H9 (cell line): Measurements from ENCODE around the gene ARFGAP2. TPM values are rescaled to one million over a fixed set of nuclear protein-coding genes. Genes with fewer than 3 reads are reported as not detected.

Source experiments
- DNase-seq: peaks from one replicate; pipeline ENCODE4 v3.0.0-alpha.2; 2017
- H2AFZ ChIP-seq: one replicate; pipeline ENCODE4 v1.6.1; 2013; ENCODE audit warnings: mild to moderate bottlenecking, low read length, control low read depth, moderate library complexity
- H2AK5ac ChIP-seq: 2 replicates; pipeline ENCODE4 v1.6.1; 2013; ENCODE audit warnings: low read length, control low read depth, mixed read lengths; ENCODE audit not compliant: insufficient read length
- H2BK120ac ChIP-seq: one replicate; pipeline ENCODE4 v1.6.1; 2013; ENCODE audit warnings: low read depth, mild to moderate bottlenecking, low read length, control low read depth, inconsistent platforms; ENCODE audit not compliant: poor library complexity, severe bottlenecking
- H2BK12ac ChIP-seq: 2 replicates; pipeline ENCODE4 v1.6.1; 2013; ENCODE audit warnings: low read length, control low read depth, mixed read lengths, low read depth; ENCODE audit not compliant: insufficient read length
- H2BK15ac ChIP-seq: 2 replicates; pipeline ENCODE4 v1.6.1; 2013; ENCODE audit warnings: low read depth, low read length, control low read depth
- H2BK20ac ChIP-seq: one replicate; pipeline ENCODE4 v1.6.1; 2013; ENCODE audit warnings: low read depth, mild to moderate bottlenecking, low read length, control low read depth, inconsistent platforms; ENCODE audit not compliant: poor library complexity, severe bottlenecking
- H2BK5ac ChIP-seq: 2 replicates; pipeline ENCODE4 v1.6.1; 2013; ENCODE audit warnings: low read length, control low read depth, mixed read lengths; ENCODE audit not compliant: insufficient read length
- H3K14ac ChIP-seq: 2 replicates; pipeline ENCODE4 v1.6.1; 2013; ENCODE audit warnings: low read length, control low read depth; ENCODE audit not compliant: insufficient read depth
- H3K18ac ChIP-seq: 2 replicates; pipeline ENCODE4 v1.6.1; 2013; ENCODE audit warnings: low read depth, mild to moderate bottlenecking, mixed read lengths, low read length, control low read depth; ENCODE audit not compliant: insufficient read length
- H3K23ac ChIP-seq: 2 replicates; pipeline ENCODE4 v1.6.1; 2013; ENCODE audit warnings: low read length, control low read depth, mixed read lengths, low read depth; ENCODE audit not compliant: insufficient read length
- H3K23me2 ChIP-seq: 2 replicates; pipeline ENCODE4 v1.6.1; 2013; ENCODE audit warnings: low read depth, mild to moderate bottlenecking, mixed read lengths, low read length, control low read depth; ENCODE audit not compliant: insufficient read length, poor library complexity, severe bottlenecking
- H3K27ac ChIP-seq: 2 replicates; pipeline ENCODE4 v1.5.1; 2013; ENCODE audit warnings: low read length, control low read depth, mixed read lengths, low read depth; ENCODE audit not compliant: insufficient read length
- H3K27me3 ChIP-seq: 2 replicates; pipeline ENCODE4 v1.6.1; 2013; ENCODE audit warnings: low read length, control low read depth, inconsistent platforms; ENCODE audit not compliant: insufficient read depth
- H3K4ac ChIP-seq: 2 replicates; pipeline ENCODE4 v1.6.1; 2013; ENCODE audit warnings: low read depth, mild to moderate bottlenecking, control low read depth, inconsistent platforms, low read length, moderate library complexity
- H3K4me1 ChIP-seq: 2 replicates; pipeline ENCODE4 v1.6.1; 2013; ENCODE audit warnings: low read length, control low read depth, inconsistent platforms; ENCODE audit not compliant: insufficient read depth
- H3K4me2 ChIP-seq: 2 replicates; pipeline ENCODE4 v1.6.1; 2013; ENCODE audit warnings: low read length, control low read depth, mixed read lengths; ENCODE audit not compliant: insufficient read length, insufficient read depth
- H3K56ac ChIP-seq: 2 replicates; pipeline ENCODE4 v1.6.1; 2013; ENCODE audit warnings: low read depth, mild to moderate bottlenecking, mixed read lengths, low read length, control low read depth; ENCODE audit not compliant: insufficient read length
- H3K79me1 ChIP-seq: 2 replicates; pipeline ENCODE4 v1.6.1; 2013; ENCODE audit warnings: low read depth, mild to moderate bottlenecking, moderate library complexity, low read length, control low read depth, inconsistent platforms; ENCODE audit not compliant: insufficient read depth, poor library complexity, severe bottlenecking
- H3K79me2 ChIP-seq: 2 replicates; pipeline ENCODE4 v1.6.1; 2013; ENCODE audit warnings: low read length, control low read depth, inconsistent platforms; ENCODE audit not compliant: insufficient read depth
- H3K9ac ChIP-seq: 2 replicates; pipeline ENCODE4 v1.6.1; 2013; ENCODE audit warnings: low read length, control low read depth, mixed read lengths; ENCODE audit not compliant: insufficient read length; ENCODE audit errors: extremely low read depth
- H3K9me3 ChIP-seq: one replicate; pipeline ENCODE4 v1.6.1; 2013; ENCODE audit warnings: low read depth, low read length, inconsistent platforms; ENCODE audit not compliant: control insufficient read depth
- H3T11ph ChIP-seq: one replicate; pipeline ENCODE4 v1.6.1; 2013; ENCODE audit warnings: mild to moderate bottlenecking, low read length, control low read depth, inconsistent platforms
- H4K20me1 ChIP-seq: one replicate; pipeline ENCODE4 v1.6.1; 2013; ENCODE audit not compliant: control insufficient read depth, insufficient read length, insufficient read depth
- H4K5ac ChIP-seq: 2 replicates; pipeline ENCODE4 v1.6.1; 2013; ENCODE audit warnings: low read depth, mild to moderate bottlenecking, mixed read lengths, low read length, control low read depth; ENCODE audit not compliant: insufficient read length
- H4K8ac ChIP-seq: replicated peaks from 2 replicates; pipeline ENCODE4 v1.6.1; 2013; ENCODE audit warnings: low read length, control low read depth, mixed read lengths, low read depth; ENCODE audit not compliant: insufficient read length
- H4K91ac ChIP-seq: 2 replicates; pipeline ENCODE4 v1.6.1; 2013; ENCODE audit warnings: low read depth, mild to moderate bottlenecking, moderate library complexity, mixed read lengths, low read length, control low read depth; ENCODE audit not compliant: insufficient read length
- H3K27ac Mint-ChIP-seq, 3 experiments: 2 replicates in 2 of 3; 3 replicates in 1 of 3; pipeline ENCODE4 v1.8.0; 2020 to 2021; ENCODE audit warnings: mixed read lengths in 3 of 3, mild to moderate bottlenecking in 1 of 3, moderate library complexity in 1 of 3
- H3K27me3 Mint-ChIP-seq: 2 replicates; pipeline ENCODE4 v1.8.0; 2021; ENCODE audit warnings: low read depth, mild to moderate bottlenecking, moderate library complexity, mixed read lengths
- H3K36me3 Mint-ChIP-seq, 3 experiments: 2 replicates in 2 of 3; 3 replicates in 1 of 3; pipeline ENCODE4 v1.8.0; 2020 to 2021; ENCODE audit warnings: low read depth in 3 of 3, mixed read lengths in 3 of 3; ENCODE audit not compliant: insufficient read depth in 1 of 3
- H3K4me1 Mint-ChIP-seq, 2 experiments: 2 replicates each; pipeline ENCODE4 v1.8.0; 2020; ENCODE audit warnings: mixed read lengths in 2 of 2
- H3K4me3 Mint-ChIP-seq, 2 experiments: 2 replicates in 1 of 2; 3 replicates in 1 of 2; pipeline ENCODE4 v1.8.0; 2020 to 2021; ENCODE audit warnings: mild to moderate bottlenecking in 2 of 2, mixed read lengths in 2 of 2, moderate library complexity in 1 of 2
- H3K9me3 Mint-ChIP-seq, 2 experiments: 2 replicates in 1 of 2; 3 replicates in 1 of 2; pipeline ENCODE4 v1.8.0; 2020; ENCODE audit warnings: mild to moderate bottlenecking in 2 of 2, mixed read lengths in 2 of 2, moderate library complexity in 1 of 2
- WGBS: extraction: QIAGEN DNeasy Blood & Tissue Kit; methylation state at CpG from one replicate; pipeline ENCODE4 v1.1.7; 2013; ENCODE audit warnings: missing lambda C conversion rate, low lambda C conversion rate, mixed read lengths; ENCODE audit not compliant: insufficient read length; ENCODE audit errors: extremely low coverage; 5-methylcytosine and 5-hydroxymethylcytosine counted together
- total RNA-seq: library from RNA; stranded (reverse); gene quantifications from 2 replicates; pipeline ENCODE4 v1.2.1, GENCODE V29; 2021
- TF ChIP-seq, protein P1 (sequence below): fragments of 200-600 bp; sonication (generic); conservative IDR thresholded peaks from 3 replicates; pipeline ENCODE4 v1.8.0; 2021; ENCODE audit warnings: antibody characterized with exemption, mild to moderate bottlenecking

Gene ARFGAP2
- total RNA-seq, 1 experiment from 2014 or later = 72.3 TPM

DNA sequence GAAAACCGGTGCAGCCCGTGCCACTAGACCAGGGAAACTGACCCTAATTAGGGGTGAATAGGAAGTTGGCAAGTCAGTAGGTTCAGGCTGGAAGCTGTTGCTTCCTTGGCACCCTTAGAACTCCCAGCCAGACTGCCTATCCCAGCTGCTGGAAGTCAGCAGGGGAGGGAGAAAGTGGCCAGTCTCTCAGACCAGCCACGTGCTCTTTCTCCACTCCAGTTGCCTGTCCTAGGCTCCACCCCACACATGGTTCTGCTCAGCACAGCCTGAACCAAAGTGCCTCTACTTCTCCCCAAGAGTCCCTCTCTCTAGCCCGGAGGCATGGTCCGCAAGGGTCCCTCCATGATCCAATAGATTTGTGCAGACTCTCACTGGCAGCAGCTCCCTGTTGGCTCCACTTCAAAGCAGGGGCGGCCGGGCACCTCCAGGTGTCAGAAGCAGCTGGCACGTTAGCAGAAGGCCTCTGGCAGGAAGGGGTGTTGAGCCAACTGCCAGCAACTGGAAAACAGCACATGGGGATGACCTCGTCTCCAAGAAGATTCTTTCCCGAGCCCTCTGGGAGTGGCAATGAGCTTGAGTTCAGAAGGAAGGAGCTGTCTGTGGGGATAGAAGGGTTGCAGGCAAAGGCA lies 27.7 kb downstream of the ARFGAP2 start:
- Mint-ChIP-seq H3K4me1 (peaks cover 11 to 18% of the 10 kb centered on the region in 2 experiments), H3K36me3 (peaks cover 0 to 3% (median 0%) of the 10 kb centered on the region in 3 experiments; a peak in 1 of 7 replicates), H3K9me3 (no peaks in the 10 kb centered on the region), H3K4me3 (no peak overlapping the region), H3K27me3 (no peaks in the 10 kb centered on the region), H3K27ac (no peak overlapping the region)
- no peak overlapping the region for H3K14ac ChIP-seq
- H3K4ac ChIP-seq = no peak overlapping the region
- no peak overlapping the region for H4K91ac ChIP-seq
- no peaks in the 10 kb centered on the region for H3K27me3 ChIP-seq
- no peaks in the 10 kb centered on the region for H3K9me3 ChIP-seq
- H3K23me2 ChIP-seq = no peaks in the 10 kb centered on the region
- H2BK12ac ChIP-seq = no peak overlapping the region
- no peak overlapping the region for H4K5ac ChIP-seq
- no peak overlapping the region for H4K8ac ChIP-seq
- H2BK20ac ChIP-seq = no peak overlapping the region
- H4K20me1 ChIP-seq = no peaks in the 10 kb centered on the region
- peaks cover 3% of the 10 kb centered on the region; the same call in 1 of the 2 replicates for H3K4me1 ChIP-seq
- no peak overlapping the region for H2BK15ac ChIP-seq
- no peak overlapping the region for H3K27ac ChIP-seq
- no CpG with 5 or more reads among the region's 10 CpGs for WGBS
- H3K18ac ChIP-seq = no peak overlapping the region
- no peak overlapping the region for H3K4me2 ChIP-seq
- no peak overlapping the region for H2BK120ac ChIP-seq
- no peak overlapping the region for H3K9ac ChIP-seq
- H3K23ac ChIP-seq = no peak overlapping the region
- H2BK5ac ChIP-seq = no peak overlapping the region
- no peak overlapping the region for H2AK5ac ChIP-seq
- H3K56ac ChIP-seq = no peak overlapping the region
- no peaks in the 10 kb centered on the region for H3K79me2 ChIP-seq
- H2AFZ ChIP-seq = no peak overlapping the region
- DNase-seq = no peak
- TF ChIP-seq, protein P1, sequence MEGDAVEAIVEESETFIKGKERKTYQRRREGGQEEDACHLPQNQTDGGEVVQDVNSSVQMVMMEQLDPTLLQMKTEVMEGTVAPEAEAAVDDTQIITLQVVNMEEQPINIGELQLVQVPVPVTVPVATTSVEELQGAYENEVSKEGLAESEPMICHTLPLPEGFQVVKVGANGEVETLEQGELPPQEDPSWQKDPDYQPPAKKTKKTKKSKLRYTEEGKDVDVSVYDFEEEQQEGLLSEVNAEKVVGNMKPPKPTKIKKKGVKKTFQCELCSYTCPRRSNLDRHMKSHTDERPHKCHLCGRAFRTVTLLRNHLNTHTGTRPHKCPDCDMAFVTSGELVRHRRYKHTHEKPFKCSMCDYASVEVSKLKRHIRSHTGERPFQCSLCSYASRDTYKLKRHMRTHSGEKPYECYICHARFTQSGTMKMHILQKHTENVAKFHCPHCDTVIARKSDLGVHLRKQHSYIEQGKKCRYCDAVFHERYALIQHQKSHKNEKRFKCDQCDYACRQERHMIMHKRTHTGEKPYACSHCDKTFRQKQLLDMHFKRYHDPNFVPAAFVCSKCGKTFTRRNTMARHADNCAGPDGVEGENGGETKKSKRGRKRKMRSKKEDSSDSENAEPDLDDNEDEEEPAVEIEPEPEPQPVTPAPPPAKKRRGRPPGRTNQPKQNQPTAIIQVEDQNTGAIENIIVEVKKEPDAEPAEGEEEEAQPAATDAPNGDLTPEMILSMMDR = no peak
- no peak overlapping the region for H3T11ph ChIP-seq
- no peaks in the 10 kb centered on the region for H3K79me1 ChIP-seq
